ENCODE data around the gene CFDP1. TPM values are rescaled to one million over a fixed set of nuclear protein-coding genes. Genes with fewer than 3 reads are reported as not detected.

CFDP1 gene
- total and polyA plus RNA-seq, 2 of the 13 experiments (the other 11 are each of a cell fraction or from before 2014, with no cell fraction given): 78.6 to 153 TPM

DNA sequence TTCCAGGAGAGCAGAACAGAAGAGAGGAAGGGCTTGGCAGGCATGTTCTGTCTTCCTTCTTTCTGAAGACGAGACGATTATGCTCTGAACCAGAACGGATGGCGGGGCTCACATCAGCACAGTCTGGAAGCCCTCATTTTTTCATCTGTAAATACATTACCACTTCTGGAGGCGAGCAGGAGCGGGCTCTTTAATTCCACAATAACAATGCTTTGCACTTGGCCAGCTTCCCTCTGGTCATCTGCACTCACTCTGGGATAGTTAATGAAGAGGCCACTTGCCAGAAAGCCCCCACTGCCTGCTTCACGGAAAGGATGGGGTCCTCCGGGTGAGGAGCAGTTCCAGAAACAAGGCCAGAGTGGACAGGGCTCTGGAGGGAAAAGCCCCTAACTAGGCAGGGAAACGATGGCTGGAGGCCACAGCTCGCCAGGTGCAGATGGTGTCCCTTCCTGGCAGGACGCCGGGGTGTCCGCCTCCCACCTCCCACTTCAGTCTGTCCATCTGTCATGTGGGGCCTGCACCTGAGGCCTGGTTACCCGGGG is 168.8 kb downstream of the CFDP1 start (continued):
- TF ChIP-seq TOPORS (CRISPR knock-in tag; IDR thresholded peaks at IDR 0.05): no peak
- TF ChIP-seq, protein P1, sequence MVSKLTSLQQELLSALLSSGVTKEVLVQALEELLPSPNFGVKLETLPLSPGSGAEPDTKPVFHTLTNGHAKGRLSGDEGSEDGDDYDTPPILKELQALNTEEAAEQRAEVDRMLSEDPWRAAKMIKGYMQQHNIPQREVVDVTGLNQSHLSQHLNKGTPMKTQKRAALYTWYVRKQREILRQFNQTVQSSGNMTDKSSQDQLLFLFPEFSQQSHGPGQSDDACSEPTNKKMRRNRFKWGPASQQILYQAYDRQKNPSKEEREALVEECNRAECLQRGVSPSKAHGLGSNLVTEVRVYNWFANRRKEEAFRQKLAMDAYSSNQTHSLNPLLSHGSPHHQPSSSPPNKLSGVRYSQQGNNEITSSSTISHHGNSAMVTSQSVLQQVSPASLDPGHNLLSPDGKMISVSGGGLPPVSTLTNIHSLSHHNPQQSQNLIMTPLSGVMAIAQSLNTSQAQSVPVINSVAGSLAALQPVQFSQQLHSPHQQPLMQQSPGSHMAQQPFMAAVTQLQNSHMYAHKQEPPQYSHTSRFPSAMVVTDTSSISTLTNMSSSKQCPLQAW (CRISPR knock-in tag; IDR thresholded peaks at IDR 0.05): 0 out of 2 replicates have a peak, but pooled peaks have one; percentile 15
- TF ChIP-seq, protein P2, sequence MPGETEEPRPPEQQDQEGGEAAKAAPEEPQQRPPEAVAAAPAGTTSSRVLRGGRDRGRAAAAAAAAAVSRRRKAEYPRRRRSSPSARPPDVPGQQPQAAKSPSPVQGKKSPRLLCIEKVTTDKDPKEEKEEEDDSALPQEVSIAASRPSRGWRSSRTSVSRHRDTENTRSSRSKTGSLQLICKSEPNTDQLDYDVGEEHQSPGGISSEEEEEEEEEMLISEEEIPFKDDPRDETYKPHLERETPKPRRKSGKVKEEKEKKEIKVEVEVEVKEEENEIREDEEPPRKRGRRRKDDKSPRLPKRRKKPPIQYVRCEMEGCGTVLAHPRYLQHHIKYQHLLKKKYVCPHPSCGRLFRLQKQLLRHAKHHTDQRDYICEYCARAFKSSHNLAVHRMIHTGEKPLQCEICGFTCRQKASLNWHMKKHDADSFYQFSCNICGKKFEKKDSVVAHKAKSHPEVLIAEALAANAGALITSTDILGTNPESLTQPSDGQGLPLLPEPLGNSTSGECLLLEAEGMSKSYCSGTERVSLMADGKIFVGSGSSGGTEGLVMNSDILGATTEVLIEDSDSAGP (CRISPR knock-in tag; IDR thresholded peaks at IDR 0.05; ENCODE audit: borderline replicate concordance): peak; percentile 33; the same call in 1 of the 2 replicates
- no peak for TF ChIP-seq CEBPG (CRISPR knock-in tag; IDR thresholded peaks at IDR 0.05)
- no peak for TF ChIP-seq SMARCC2 (IDR thresholded peaks at IDR 0.05)
- no peak for TF ChIP-seq POLR2AphosphoS2 (IDR thresholded peaks at IDR 0.05; ENCODE audit: low read depth, low read length)
- no peak for TF ChIP-seq FOSL2 (CRISPR knock-in tag; IDR thresholded peaks at IDR 0.05)
- no peak for TF ChIP-seq ELF4 (CRISPR knock-in tag; IDR thresholded peaks at IDR 0.05; ENCODE audit: borderline replicate concordance)
- TF ChIP-seq SALL1 (CRISPR knock-in tag; IDR thresholded peaks at IDR 0.05): 0 out of 2 replicates have a peak, but pooled peaks have one; percentile 8
- TF ChIP-seq NPAS2 (CRISPR knock-in tag; IDR thresholded peaks at IDR 0.05; ENCODE audit: borderline replicate concordance): no peak
- TF ChIP-seq PLRG1 (conservative IDR thresholded peaks at IDR 0.05): no peak
- no peak for TF ChIP-seq SAFB2 (CRISPR knock-in tag; IDR thresholded peaks at IDR 0.05; ENCODE audit: borderline replicate concordance, low read depth)
- TF ChIP-seq, protein P3, sequence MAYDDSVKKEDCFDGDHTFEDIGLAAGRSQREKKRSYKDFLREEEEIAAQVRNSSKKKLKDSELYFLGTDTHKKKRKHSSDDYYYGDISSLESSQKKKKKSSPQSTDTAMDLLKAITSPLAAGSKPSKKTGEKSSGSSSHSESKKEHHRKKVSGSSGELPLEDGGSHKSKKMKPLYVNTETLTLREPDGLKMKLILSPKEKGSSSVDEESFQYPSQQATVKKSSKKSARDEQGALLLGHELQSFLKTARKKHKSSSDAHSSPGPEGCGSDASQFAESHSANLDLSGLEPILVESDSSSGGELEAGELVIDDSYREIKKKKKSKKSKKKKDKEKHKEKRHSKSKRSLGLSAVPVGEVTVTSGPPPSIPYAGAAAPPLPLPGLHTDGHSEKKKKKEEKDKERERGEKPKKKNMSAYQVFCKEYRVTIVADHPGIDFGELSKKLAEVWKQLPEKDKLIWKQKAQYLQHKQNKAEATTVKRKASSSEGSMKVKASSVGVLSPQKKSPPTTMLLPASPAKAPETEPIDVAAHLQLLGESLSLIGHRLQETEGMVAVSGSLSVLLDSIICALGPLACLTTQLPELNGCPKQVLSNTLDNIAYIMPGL (CRISPR knock-in tag; IDR thresholded peaks at IDR 0.05; ENCODE audit: borderline replicate concordance in 1 of 2, low read depth in 1 of 2): peak in 1 of 2 experiments; percentile 8; a peak in 2 of 4 replicates
- no peak for TF ChIP-seq MAFK (conservative IDR thresholded peaks at IDR 0.05 in 1 of 2, IDR thresholded peaks at IDR 0.05 in 1 of 2; ENCODE audit: low read length in 2 of 2)
- no peak for TF ChIP-seq CBX2 (IDR thresholded peaks at IDR 0.05; ENCODE audit: low read depth, low read length)
- no peak for TF ChIP-seq CBX2 (CRISPR knock-in tag; IDR thresholded peaks at IDR 0.05; ENCODE audit: low read depth)
- TF ChIP-seq AKAP8 (CRISPR knock-in tag; IDR thresholded peaks at IDR 0.05): peak; percentile 43; the same call in 1 of the 2 replicates
- no peak for TF ChIP-seq SIX1 (CRISPR knock-in tag; IDR thresholded peaks at IDR 0.05; ENCODE audit: borderline replicate concordance)

Measured in HepG2 (cell line).